K562 (cell line): ENCODE data around the gene PTPRU. TPM values are rescaled to one million over a fixed set of nuclear protein-coding genes. Genes with fewer than 3 reads are reported as not detected.
A peak's percentile ranks its signal among the peaks of the same experiment; 100 is the strongest.

Source experiments
- BRF1 ChIP-seq: IDR thresholded peaks from 3 replicates; pipeline ENCODE4 v1.6.1; 2011; ENCODE audit warnings: borderline replicate concordance, mild to moderate bottlenecking; ENCODE audit not compliant: insufficient read length; ENCODE audit errors: extremely low read depth
- CHAMP1 ChIP-seq: fragments of 450-650 bp; IDR thresholded peaks from 2 replicates; pipeline ENCODE4 v1.6.1; 2016; ENCODE audit warnings: mild to moderate bottlenecking
- FOXJ3 ChIP-seq: sonication (generic); formaldehyde crosslinking; IDR thresholded peaks from 2 replicates; pipeline ENCODE4 v1.4.0; 2020; ENCODE audit warnings: mild to moderate bottlenecking, missing genetic modification reagents
- MNT ChIP-seq, 2 experiments: fragments of 450-650 bp; conservative IDR thresholded peaks; 2 replicates each; pipeline ENCODE4 v1.6.1; 2017; ENCODE audit warnings: mild to moderate bottlenecking in 2 of 2, moderate library complexity in 2 of 2
- NKRF ChIP-seq: fragments of 450-650 bp; IDR thresholded peaks from 2 replicates; pipeline ENCODE4 v1.6.1; 2016; ENCODE audit warnings: borderline replicate concordance
- NR2F6 ChIP-seq: fragments of 450-650 bp; formaldehyde crosslinking; IDR thresholded peaks from 2 replicates; pipeline ENCODE4 v1.4.0; 2020; ENCODE audit warnings: mild to moderate bottlenecking
- PHB ChIP-seq: fragments of 250-450 bp; sonication (Bioruptor Pico); IDR thresholded peaks from 2 replicates; pipeline ENCODE4 v1.5.0; 2021
- PKNOX1 ChIP-seq: fragments of 450-650 bp; IDR thresholded peaks from 2 replicates; pipeline ENCODE4 v1.6.1; 2016
- SAFB ChIP-seq: fragments of 200-400 bp; formaldehyde crosslinking; IDR thresholded peaks from 2 replicates; pipeline ENCODE4 v1.6.1; 2017; ENCODE audit warnings: low read depth, low read length, borderline replicate concordance
- SAFB2 ChIP-seq: fragments of 200-400 bp; formaldehyde crosslinking; IDR thresholded peaks from 2 replicates; pipeline ENCODE4 v1.6.1; 2018; ENCODE audit warnings: borderline replicate concordance, low read length, low read depth, moderate library complexity; ENCODE audit not compliant: severe bottlenecking
- SMARCC2 ChIP-seq: fragments of 450-650 bp; IDR thresholded peaks from 2 replicates; pipeline ENCODE4 v1.6.1; 2017; ENCODE audit warnings: antibody characterized with exemption, moderate library complexity, mild to moderate bottlenecking, low read depth
- ZBTB26 ChIP-seq: fragments of 450-650 bp; formaldehyde crosslinking; IDR thresholded peaks from 2 replicates; pipeline ENCODE4 v1.4.0; 2022; ENCODE audit warnings: missing genetic modification characterization
- ZNF740 ChIP-seq, 3 experiments: fragments of 200-800 bp in 1 of 3; sonication (Bioruptor generic) in 1 of 3; sonication (generic) in 1 of 3; formaldehyde crosslinking in 1 of 3; IDR thresholded peaks; 2 replicates each; pipeline versions ENCODE4 v1.6.1 to v1.8.0; 2016 to 2022; ENCODE audit warnings: mild to moderate bottlenecking in 2 of 3, missing compliant biosample characterization in 2 of 3, missing genetic modification characterization in 2 of 3, missing genetic modification reagents in 1 of 3
- polyA plus RNA-seq, 8 experiments: library from polyadenylated mRNA; depleted of rRNA in 4 of 8; stranded (reverse) in 5 of 8; unstranded in 3 of 8; fragments of >200 nt; fragmentation: Nextera tagmentation in 2 of 8; fragmentation: Illumina TruSeq in 1 of 8; extraction: Ambion mirVana in 2 of 8; extraction: Trizol in 1 of 8; gene quantifications; 2 replicates each; pipeline versions ENCODE4 v1.2.1 to v1.2.3, GENCODE V29; 2011 to 2014; ENCODE audit warnings: inconsistent platforms in 1 of 8, missing spikeins in 1 of 8
- total RNA-seq, 7 experiments: library from RNA; depleted of rRNA in 6 of 7; stranded (reverse); fragments of >200 nt in 6 of 7; fragmentation: Illumina TruSeq in 2 of 7; extraction: Trizol in 2 of 7; gene quantifications; 2 replicates each; pipeline versions ENCODE4 v1.2.1 to v1.2.3, GENCODE V29; 2011 to 2021; ENCODE audit warnings: low replicate concordance in 1 of 7

Gene PTPRU
- total and polyA plus RNA-seq, 9 of the 15 experiments (the other 6 are each of a cell fraction or from before 2014, with no cell fraction given), result 0.01 to 2.9 (median 1.0) TPM

- TF ChIP-seq MNT (conservative IDR thresholded peaks at IDR 0.05), result 0 out of 4 replicates have a peak, but pooled peaks of 1 of the 2 experiments have one; percentile 11
- no peak for TF ChIP-seq SAFB
- no peak for TF ChIP-seq ZNF740 (CRISPR knock-in tag; IDR thresholded peaks at IDR 0.05)
- no peak for TF ChIP-seq ZNF740 (tag; IDR thresholded peaks at IDR 0.05)
- no peak for TF ChIP-seq FOXJ3 (CRISPR knock-in tag)
- no peak for TF ChIP-seq PKNOX1
- TF ChIP-seq NR2F6 (CRISPR knock-in tag), result no peak
- TF ChIP-seq ZBTB26, result no peak
- no peak for TF ChIP-seq CHAMP1
- TF ChIP-seq BRF1, result no peak
- no peak for TF ChIP-seq PHB (CRISPR knock-in tag)
- TF ChIP-seq SMARCC2, result peak; percentile 38; the same call in 1 of the 2 replicates
- no peak for TF ChIP-seq SAFB2
- no peak for TF ChIP-seq NKRF
Observed at GRCh38 chr1:29208442-29208841, 27.9 kb upstream of the PTPRU start (continued).
